ENCODE results near the gene SLC17A9.
A peak's percentile ranks its signal among the peaks of the same experiment; 100 is the strongest.

Gene SLC17A9

DNA sequence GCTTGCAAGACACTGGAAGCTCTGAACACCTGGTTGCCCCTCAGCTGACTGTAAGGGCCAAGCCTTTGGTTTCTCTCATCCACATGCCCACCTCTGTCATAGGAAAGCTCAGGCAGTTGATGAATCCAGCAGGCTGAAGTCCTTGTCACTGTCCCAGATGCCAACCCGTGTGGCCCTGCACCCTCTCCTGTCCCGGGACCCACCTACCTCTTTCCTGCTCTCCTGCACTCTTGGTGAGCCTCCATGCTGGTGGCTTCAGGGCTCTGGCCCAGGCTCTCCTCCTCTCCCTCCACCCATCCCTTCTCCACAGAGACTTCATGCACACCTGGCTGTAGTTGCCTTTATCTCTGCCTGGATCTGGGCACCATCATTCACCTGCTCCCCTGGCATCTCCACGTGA is 18.5 kb upstream of the SLC17A9 start:
- no peak overlapping the region for H3K9ac ChIP-seq (ENCODE audit: low read length)
- no peak overlapping the region for H3K4me3 ChIP-seq (ENCODE audit: low read length)
- peaks cover 13% of the 10 kb centered on the region for H3K4me1 ChIP-seq (ENCODE audit: control insufficient read depth, insufficient read depth, low read length)
- peaks cover 4% of the 10 kb centered on the region for H3K36me3 ChIP-seq (ENCODE audit: control insufficient read depth, insufficient read depth, low read length)
- no peaks in the 10 kb centered on the region for H3K27me3 ChIP-seq (ENCODE audit: control insufficient read depth, insufficient read depth, low read length)
- no peaks in the 10 kb centered on the region for H3K9me3 ChIP-seq (ENCODE audit: control insufficient read depth, low read length)

DNA sequence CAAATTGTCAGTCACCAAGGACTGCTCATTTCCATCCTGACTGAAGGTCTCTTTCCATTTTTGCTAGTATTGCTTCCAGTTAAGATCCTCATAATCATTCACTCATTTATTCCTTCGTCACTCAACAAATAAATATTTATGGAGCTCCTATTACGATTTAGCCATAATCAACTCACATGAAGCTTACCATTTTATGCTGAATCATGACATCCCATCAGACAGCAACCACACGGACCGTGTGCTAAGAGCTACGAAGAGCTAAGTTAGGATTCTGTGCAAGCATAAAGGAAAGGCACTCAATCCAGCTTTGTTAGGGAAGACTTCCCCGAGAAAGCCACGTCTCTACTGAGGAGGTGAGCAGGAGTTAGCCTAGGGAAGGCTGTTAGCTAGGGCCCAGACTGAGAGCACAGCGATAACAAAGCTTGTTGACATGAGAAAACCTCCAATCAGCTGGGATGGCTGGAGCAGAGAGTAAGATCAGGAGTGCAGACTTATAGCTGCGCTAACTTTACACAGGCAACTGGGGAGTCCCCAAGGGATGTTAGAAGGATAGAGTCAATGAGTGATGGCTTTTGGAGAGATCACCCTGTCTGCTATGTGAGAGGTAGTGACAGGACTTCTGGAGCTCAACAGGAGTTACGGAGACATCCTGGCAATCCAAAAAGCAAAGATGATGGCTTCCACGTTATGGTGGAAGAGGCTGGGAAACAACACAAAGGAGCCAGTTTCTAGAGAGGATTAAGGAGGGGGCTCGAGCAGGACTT is 17.1 kb upstream of the SLC17A9 start:
- Histone ChIP-seq H3K9me3 (ENCODE audit: control insufficient read depth, low read length) (no peaks in the 10 kb centered on the region), H3K4me3 (ENCODE audit: low read length) (no peak overlapping the region), H3K9ac (ENCODE audit: low read length) (no peak overlapping the region), H3K27me3 (ENCODE audit: control insufficient read depth, insufficient read depth, low read length) (no peaks in the 10 kb centered on the region), H3K4me1 (ENCODE audit: control insufficient read depth, insufficient read depth, low read length) (peaks cover 23% of the 10 kb centered on the region), H3K36me3 (ENCODE audit: control insufficient read depth, insufficient read depth, low read length) (peaks cover 4% of the 10 kb centered on the region)

DNA sequence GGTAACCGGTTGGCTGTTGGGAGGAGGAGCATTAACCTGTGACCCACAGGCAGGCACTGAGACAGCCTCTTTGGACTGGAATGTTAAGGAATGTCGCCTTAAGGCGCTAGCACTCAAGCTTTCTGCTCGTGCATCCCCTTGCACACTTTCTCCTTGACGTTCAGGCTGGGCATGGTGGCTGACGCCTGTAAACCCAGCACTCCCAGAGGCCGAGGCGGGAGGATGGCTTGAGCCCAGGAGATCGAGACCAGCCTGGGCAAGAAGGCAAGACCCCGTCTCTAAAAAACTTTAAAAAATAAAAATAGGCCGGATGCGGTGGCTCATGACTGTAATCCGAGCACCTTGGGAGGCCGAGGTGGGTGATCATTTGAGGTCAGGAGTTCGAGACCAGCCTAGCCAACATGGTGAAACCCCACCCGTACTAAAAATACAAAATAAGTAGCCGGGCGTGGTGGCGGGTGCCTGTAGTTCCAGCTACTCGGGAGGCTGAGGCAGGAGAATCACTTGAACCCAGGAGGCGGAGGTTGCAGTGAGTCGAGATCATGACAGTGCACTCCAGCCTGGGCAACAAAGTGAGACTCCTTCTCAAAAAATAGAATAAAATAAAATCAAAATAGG is 16.4 kb upstream of the SLC17A9 start:
- Histone ChIP-seq H3K36me3 (ENCODE audit: control insufficient read depth, insufficient read depth, low read length) (peaks cover 4% of the 10 kb centered on the region), H3K27me3 (ENCODE audit: control insufficient read depth, insufficient read depth, low read length) (no peaks in the 10 kb centered on the region), H3K9me3 (ENCODE audit: control insufficient read depth, low read length) (no peaks in the 10 kb centered on the region), H3K9ac (ENCODE audit: low read length) (peak overlapping the region; percentile 17), H3K4me3 (ENCODE audit: low read length) (no peak overlapping the region), H3K4me1 (ENCODE audit: control insufficient read depth, insufficient read depth, low read length) (peaks cover 23% of the 10 kb centered on the region)

DNA sequence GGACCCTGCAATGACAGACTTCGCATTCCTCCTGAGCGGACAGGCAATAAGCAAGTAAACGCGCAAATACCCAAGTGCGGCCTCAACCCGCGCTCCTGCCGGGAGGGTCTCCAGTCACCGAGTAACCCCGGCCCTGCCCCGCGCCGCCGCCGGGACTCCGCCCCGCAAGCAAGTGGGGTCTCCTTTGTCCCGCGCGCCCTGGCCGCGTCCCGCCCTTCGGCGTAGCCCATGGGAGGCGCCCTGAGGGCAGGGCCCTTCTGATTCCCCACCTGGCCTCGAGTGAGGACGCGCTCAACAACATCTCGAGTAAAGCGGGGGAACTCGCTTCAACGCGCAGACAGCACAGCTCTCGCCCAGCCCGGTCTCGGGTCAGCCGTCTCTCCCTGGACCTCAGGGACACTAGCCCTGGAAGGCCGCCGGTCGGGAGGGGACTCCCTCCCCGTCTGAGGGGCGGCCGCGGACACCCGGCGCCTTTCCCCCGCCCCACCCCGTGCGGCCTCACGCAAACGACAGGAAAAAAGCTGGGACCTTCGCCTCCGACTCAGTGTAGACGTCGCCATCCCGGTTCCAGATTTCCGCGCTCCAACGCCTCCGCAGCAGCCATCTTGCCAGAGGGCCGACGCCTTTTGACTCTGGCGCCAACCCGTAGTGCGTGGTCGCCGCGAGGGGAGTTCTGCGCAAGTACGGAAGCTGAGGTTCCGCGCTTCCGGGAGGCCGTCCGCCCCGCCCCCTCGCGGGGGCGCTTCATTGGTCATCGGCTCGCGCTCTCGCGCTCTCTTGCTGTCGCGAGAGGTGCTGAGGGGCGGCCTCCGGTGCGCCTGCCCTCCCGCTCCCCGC is 15.0 kb upstream of the SLC17A9 start:
- H3K36me3 ChIP-seq (ENCODE audit: control insufficient read depth, insufficient read depth, low read length), result peaks cover 4% of the 10 kb centered on the region
- no peaks in the 10 kb centered on the region for H3K27me3 ChIP-seq (ENCODE audit: control insufficient read depth, insufficient read depth, low read length)
- no peaks in the 10 kb centered on the region for H3K9me3 ChIP-seq (ENCODE audit: control insufficient read depth, low read length)
- peak overlapping the region; percentile 97 for H3K9ac ChIP-seq (ENCODE audit: low read length)
- H3K4me3 ChIP-seq (ENCODE audit: low read length), result peak overlapping the region; percentile 94
- H3K4me1 ChIP-seq (ENCODE audit: control insufficient read depth, insufficient read depth, low read length), result peaks cover 23% of the 10 kb centered on the region

DNA sequence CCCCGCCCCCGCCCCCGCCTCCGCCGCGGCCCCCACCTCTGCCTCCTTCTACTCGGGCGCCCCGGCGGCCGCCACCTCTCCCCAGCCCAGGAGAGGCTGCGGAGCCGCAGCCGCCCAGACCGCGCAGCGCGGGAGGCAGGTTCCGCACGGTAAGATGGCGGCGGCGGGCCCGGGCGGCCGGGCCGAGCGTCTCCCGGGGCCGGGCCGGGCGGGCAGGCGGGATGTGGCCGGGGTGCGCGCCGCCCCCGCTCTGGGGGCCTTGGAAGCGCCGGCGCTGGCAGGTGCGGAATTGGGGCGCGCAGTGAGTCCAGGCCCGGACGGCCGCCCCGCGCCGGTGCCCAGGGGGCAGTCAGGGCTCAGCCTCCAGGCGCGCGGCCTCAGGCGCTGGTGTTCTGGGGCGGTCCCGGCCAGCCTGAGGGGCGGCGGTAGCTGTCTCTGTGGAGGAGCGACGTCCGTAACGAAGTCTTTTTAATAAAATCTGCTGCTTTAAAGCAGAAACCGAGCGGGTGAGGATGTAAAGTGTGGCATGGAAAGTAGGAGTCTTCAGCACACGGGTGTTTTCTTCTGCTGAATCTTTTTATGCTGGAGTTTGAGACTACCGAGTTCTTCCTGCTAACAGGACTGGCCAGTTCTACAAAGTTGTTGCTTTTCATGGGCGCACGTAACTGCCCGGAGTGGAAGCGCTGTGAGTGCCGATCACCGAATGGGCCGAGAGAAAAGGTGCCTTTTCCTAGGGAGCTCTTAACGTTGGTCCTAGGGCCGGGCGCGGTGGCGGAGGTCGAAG is 14.2 kb upstream of the SLC17A9 start, which contains the start of gene GID8:
TSS of gene GID8 (plus strand) at position 43 of the 784 bp plus-strand sequence. CDS start 3,356 bp downstream, outside the sequence.
- no peaks in the 10 kb centered on the region for H3K27me3 ChIP-seq (ENCODE audit: control insufficient read depth, insufficient read depth, low read length)
- peaks cover 23% of the 10 kb centered on the region for H3K4me1 ChIP-seq (ENCODE audit: control insufficient read depth, insufficient read depth, low read length)
- H3K9ac ChIP-seq (ENCODE audit: low read length), result peak within 1 kb of the TSS; percentile 97
- H3K4me3 ChIP-seq (ENCODE audit: low read length), result peak within 1 kb of the TSS; percentile 94
- H3K36me3 ChIP-seq (ENCODE audit: control insufficient read depth, insufficient read depth, low read length), result peaks cover 4% of the 10 kb centered on the region
- H3K9me3 ChIP-seq (ENCODE audit: control insufficient read depth, low read length), result no peaks in the 10 kb centered on the region

DNA sequence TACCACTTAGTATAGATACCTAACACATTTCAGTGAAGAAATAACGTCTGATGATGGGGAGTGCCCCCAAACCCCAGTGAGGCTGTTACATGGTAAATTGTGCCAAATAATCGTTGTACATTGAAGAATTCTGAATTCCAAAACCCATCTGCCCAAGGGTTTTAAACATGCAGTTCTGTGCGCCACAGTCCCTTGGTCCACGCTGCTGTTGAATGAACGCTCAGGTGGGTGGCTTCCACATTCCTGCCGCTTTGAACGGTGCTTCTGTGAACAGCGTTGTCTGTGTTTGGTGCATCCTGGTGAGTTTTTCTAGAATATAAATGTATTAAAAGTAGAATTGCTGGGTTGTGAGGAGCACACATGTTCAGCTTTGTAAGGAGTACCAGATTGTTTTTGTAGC is 11.6 kb upstream of the SLC17A9 start:
- peaks cover 13% of the 10 kb centered on the region for H3K4me1 ChIP-seq (ENCODE audit: control insufficient read depth, insufficient read depth, low read length)
- no peak overlapping the region for H3K9ac ChIP-seq (ENCODE audit: low read length)
- H3K27me3 ChIP-seq (ENCODE audit: control insufficient read depth, insufficient read depth, low read length), result no peaks in the 10 kb centered on the region
- no peak overlapping the region for H3K4me3 ChIP-seq (ENCODE audit: low read length)
- H3K36me3 ChIP-seq (ENCODE audit: control insufficient read depth, insufficient read depth, low read length), result peaks cover 7% of the 10 kb centered on the region
- no peaks in the 10 kb centered on the region for H3K9me3 ChIP-seq (ENCODE audit: control insufficient read depth, low read length)

DNA sequence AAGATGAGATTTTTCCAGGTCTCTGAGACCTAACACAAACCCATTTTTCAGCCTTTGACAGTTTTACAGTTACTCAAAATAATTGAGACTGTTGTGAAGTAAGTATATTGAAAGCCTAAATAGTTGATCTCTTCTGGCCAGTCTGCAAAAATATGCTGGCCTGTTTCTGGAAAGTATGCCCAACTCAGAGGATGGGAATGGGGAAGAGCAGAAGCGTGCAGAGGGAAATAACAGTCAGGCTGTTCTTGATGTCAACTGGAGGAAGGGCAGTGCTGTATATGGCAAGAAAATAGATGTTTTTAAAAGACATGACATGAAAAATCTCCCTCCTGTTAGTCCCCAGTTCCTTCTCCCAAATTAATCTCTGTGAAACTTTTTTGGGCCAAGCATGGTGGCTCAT is 10.7 kb upstream of the SLC17A9 start:
- H3K4me3 ChIP-seq (ENCODE audit: low read length), result no peak overlapping the region
- H3K9me3 ChIP-seq (ENCODE audit: control insufficient read depth, low read length), result no peaks in the 10 kb centered on the region
- peaks cover 6% of the 10 kb centered on the region for H3K36me3 ChIP-seq (ENCODE audit: control insufficient read depth, insufficient read depth, low read length)
- peaks cover 10% of the 10 kb centered on the region for H3K4me1 ChIP-seq (ENCODE audit: control insufficient read depth, insufficient read depth, low read length)
- no peak overlapping the region for H3K9ac ChIP-seq (ENCODE audit: low read length)
- H3K27me3 ChIP-seq (ENCODE audit: control insufficient read depth, insufficient read depth, low read length), result no peaks in the 10 kb centered on the region

DNA sequence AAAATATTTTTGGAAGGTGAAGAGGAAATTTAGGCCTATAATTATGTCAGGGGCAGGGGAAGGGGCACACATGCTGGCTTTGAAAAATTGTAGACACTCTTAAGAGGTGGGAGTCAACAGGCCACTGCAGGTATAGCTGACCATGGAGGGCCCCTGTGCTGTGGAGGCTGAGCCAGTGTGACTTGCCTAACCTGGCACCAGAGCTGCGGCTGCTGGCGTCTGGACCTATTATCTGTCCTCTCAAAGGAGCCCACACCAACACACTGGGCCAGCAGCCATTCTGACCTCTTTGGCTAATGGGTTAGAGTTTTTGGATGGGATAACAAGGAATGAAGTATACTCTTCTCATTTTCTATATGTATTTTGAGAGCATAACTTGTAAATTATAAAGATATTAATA is 10.1 kb upstream of the SLC17A9 start:
- Histone ChIP-seq H3K27me3 (ENCODE audit: control insufficient read depth, insufficient read depth, low read length) (no peaks in the 10 kb centered on the region), H3K9ac (ENCODE audit: low read length) (no peak overlapping the region), H3K36me3 (ENCODE audit: control insufficient read depth, insufficient read depth, low read length) (peaks cover 6% of the 10 kb centered on the region), H3K4me1 (ENCODE audit: control insufficient read depth, insufficient read depth, low read length) (peaks cover 10% of the 10 kb centered on the region), H3K9me3 (ENCODE audit: control insufficient read depth, low read length) (no peaks in the 10 kb centered on the region), H3K4me3 (ENCODE audit: low read length) (no peak overlapping the region)

DNA sequence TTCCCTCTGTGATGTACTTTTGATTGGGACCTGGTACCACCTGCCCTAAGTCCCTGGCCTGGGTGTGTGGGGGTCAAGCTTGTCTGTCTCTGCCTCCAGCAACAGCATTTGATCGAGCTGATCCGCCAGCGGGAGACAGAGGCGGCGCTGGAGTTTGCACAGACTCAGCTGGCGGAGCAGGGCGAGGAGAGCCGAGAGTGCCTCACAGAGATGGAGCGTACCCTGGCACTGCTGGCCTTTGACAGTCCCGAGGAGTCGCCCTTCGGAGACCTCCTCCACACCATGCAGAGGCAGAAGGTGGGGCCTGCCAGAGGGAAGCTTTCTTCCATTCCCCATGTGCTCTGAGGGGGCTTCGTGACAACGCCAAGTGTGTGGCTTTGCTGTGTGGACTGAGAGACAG is 9.1 kb upstream of the SLC17A9 start:
- no peaks in the 10 kb centered on the region for H3K27me3 ChIP-seq (ENCODE audit: control insufficient read depth, insufficient read depth, low read length)
- H3K4me3 ChIP-seq (ENCODE audit: low read length), result no peak overlapping the region
- peaks cover 6% of the 10 kb centered on the region for H3K36me3 ChIP-seq (ENCODE audit: control insufficient read depth, insufficient read depth, low read length)
- no peaks in the 10 kb centered on the region for H3K9me3 ChIP-seq (ENCODE audit: control insufficient read depth, low read length)
- H3K9ac ChIP-seq (ENCODE audit: low read length), result no peak overlapping the region
- peaks cover 10% of the 10 kb centered on the region for H3K4me1 ChIP-seq (ENCODE audit: control insufficient read depth, insufficient read depth, low read length)

DNA sequence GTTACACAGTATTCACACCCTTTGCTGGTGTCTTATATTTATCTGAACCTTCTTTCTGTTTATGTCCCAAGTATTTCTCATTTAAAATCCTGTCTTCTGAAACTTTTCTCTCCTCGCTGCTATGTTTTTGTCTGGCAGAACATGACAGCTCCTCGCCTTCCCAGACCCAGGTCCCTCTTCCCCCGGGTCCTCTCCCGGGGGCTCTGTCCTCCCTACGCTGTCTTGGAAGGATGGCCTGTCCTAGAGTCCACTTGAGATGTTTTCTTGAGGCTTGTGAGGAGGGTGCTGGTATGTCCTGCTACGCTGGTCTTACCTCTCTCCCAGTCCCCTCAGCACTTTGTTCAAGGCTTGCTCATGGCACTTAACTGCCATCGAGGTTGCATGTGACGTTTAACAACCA is 8.3 kb upstream of the SLC17A9 start:
- H3K4me1 ChIP-seq (ENCODE audit: control insufficient read depth, insufficient read depth, low read length), result peaks cover 8% of the 10 kb centered on the region
- no peak overlapping the region for H3K4me3 ChIP-seq (ENCODE audit: low read length)
- H3K9ac ChIP-seq (ENCODE audit: low read length), result no peak overlapping the region
- no peaks in the 10 kb centered on the region for H3K9me3 ChIP-seq (ENCODE audit: control insufficient read depth, low read length)
- H3K36me3 ChIP-seq (ENCODE audit: control insufficient read depth, insufficient read depth, low read length), result peaks cover 6% of the 10 kb centered on the region
- no peaks in the 10 kb centered on the region for H3K27me3 ChIP-seq (ENCODE audit: control insufficient read depth, insufficient read depth, low read length)

DNA sequence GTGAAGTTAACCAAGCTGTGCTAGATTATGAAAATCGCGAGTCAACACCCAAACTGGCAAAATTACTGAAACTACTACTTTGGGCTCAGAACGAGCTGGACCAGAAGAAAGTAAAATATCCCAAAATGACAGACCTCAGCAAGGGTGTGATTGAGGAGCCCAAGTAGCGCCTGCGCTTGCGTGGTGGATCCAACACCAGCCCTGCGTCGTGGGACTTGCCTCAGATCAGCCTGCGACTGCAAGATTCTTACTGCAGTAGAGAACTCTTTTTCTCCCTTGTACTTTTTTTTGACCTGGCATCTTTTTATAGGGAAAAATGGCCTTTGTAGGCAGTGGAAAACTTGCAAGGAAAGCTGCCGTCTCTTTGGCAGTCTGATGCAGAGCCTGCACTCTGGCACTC is 7.8 kb upstream of the SLC17A9 start:
- Histone ChIP-seq H3K4me3 (ENCODE audit: low read length) (no peak overlapping the region), H3K4me1 (ENCODE audit: control insufficient read depth, insufficient read depth, low read length) (peaks cover 2% of the 10 kb centered on the region), H3K36me3 (ENCODE audit: control insufficient read depth, insufficient read depth, low read length) (peaks cover 6% of the 10 kb centered on the region), H3K9ac (ENCODE audit: low read length) (no peak overlapping the region), H3K27me3 (ENCODE audit: control insufficient read depth, insufficient read depth, low read length) (no peaks in the 10 kb centered on the region), H3K9me3 (ENCODE audit: control insufficient read depth, low read length) (no peaks in the 10 kb centered on the region)
